Stimulated activated CD8-positive, alpha-beta memory T cell treated with anti-CD3 and anti-CD28 coated beads, Interleukin-12 subunit alpha, Interleukin-12 subunit beta, amount 100 ng/mL, for 4 hours (primary cell): ENCODE data around the gene ARHGEF10L.
"Not testable (repeated sequence)": the region's sequence is repeated elsewhere in the genome, so short reads cannot be mapped to it uniquely, and the experiment has no call there.

Experiments used
- DNase-seq: peaks from one replicate; pipeline ENCODE4 v3.0.0-alpha.2; 2020; ENCODE audit warnings: low read depth

The ARHGEF10L gene

GRCh38 chr1:17612831-17613230, 73.3 kb downstream of the ARHGEF10L start:
- DNase-seq, result no peak

DNA sequence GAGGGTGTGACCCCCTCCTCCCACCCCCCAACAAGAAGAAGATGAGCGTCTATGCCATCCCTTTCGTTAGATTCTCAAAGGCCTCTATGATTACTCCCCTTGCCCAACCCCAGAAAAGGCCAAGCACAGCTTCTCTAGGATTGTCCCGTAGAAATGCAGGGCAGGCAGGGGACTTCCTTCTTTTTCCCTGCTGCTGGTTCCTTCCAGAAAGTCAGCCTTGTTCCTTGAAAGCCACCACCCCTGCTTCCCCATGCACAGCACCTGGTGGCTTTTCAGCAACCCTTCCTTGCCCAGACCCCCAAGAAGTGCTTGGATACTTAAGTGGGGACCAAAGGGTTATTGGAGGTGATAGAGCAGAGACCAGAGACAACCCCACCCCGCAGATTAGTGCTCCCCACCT, 75.1 kb downstream of the ARHGEF10L start:
- DNase-seq, result no peak

DNA sequence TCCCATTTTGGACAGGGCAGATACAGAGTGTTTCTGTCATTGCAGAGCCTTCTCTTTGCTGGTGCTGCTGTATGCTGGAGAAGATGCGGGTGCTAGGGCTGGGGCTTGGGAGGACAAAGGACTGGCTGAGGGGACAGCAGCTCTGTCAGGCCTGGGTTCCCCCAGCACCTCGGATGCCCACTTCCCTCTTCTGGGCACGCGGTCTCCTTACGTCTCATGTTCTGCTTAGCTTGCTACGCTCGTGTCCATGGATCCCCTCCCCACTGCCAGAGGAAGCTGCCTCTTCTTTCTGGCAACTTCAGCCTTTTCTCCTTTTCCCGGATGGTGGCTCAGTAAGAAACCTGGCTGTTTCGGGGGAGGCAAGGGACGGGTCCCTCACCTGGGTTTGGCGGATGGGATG, 75.7 kb downstream of the ARHGEF10L start:
- no peak for DNase-seq

GRCh38 chr1:17615959-17616358, 76.5 kb downstream of the ARHGEF10L start:
- no peak for DNase-seq

GRCh38 chr1:17616731-17617279, 77.3 kb downstream of the ARHGEF10L start:
- no peak for DNase-seq

- no peak for DNase-seq
Observed at GRCh38 chr1:17617787-17618557, 78.5 kb downstream of the ARHGEF10L start.

DNA sequence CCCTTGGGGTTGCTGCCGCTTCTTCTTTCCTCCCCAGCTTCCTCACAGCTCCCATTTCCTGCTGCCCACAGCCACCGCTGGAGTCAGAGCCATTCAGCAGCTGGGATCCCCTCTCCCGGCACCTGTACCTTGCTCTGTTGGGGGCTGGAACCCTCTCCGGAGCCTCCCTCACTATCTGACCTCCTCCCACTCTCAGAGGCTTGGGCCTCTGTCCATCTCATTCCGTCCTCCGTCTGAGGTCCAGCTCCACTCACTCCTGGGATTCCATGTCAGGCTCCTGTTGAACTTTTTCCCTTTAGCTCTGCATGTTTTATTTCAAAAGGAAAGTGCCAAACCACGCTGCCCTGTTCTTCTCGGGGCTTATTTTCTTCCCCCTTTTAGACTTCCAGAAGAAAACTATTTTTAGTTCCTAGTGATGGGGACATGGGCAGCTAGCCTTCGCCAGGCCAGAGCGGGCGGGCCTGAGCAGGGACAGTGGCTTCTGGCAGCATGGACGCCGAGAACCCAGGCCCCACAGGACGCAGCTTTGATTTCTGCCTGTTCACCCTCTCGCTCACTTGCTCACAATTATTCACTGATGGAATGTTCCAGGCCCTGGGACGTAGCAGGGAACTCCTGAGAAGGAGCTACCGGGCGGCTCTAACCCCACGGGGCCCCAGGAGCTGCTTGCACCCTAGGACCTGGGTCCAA, 79.2 kb downstream of the ARHGEF10L start:
- DNase-seq, result no peak

GRCh38 chr1:17620448-17620847, 81.0 kb downstream of the ARHGEF10L start:
- no peak for DNase-seq

DNA sequence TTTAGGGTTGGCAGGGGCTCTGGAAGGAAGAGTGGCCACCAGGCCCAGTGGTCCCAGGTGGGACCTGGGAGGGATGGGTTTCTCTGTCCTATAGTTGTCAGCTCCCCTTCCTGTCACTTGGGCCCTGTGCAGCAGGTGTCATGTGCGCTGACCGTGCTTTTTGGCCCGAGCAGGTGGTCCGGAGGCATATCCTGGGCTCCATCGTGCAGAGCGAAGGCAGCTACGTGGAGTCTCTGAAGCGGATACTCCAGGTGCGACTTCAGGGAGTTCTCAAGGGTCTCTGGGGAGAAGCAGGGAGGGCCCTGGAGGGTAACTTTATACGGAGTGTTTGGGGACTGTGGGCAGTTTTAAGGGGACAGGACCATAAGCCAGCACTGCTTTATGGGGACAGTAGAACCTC, 82.2 kb downstream of the ARHGEF10L start:
- DNase-seq, result no peak

DNA sequence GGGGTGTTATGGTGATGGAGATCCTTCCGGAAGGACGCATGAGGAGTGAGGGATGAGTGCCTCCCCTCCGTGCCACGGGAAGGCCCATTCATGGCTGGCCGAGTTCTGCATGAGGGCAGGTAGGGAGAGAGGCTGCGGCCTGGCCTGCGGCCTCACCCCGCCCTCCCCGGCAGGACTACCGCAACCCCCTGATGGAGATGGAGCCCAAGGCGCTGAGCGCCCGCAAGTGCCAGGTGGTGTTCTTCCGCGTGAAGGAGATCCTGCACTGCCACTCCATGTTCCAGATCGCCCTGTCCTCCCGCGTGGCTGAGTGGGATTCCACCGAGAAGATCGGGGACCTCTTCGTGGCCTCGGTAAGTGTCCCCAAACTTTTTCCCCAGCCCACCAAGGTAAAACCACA, 83.3 kb downstream of the ARHGEF10L start:
- no peak for DNase-seq

- DNase-seq, result no peak
Observed at GRCh38 chr1:17624611-17625233, 85.2 kb downstream of the ARHGEF10L start.

DNA sequence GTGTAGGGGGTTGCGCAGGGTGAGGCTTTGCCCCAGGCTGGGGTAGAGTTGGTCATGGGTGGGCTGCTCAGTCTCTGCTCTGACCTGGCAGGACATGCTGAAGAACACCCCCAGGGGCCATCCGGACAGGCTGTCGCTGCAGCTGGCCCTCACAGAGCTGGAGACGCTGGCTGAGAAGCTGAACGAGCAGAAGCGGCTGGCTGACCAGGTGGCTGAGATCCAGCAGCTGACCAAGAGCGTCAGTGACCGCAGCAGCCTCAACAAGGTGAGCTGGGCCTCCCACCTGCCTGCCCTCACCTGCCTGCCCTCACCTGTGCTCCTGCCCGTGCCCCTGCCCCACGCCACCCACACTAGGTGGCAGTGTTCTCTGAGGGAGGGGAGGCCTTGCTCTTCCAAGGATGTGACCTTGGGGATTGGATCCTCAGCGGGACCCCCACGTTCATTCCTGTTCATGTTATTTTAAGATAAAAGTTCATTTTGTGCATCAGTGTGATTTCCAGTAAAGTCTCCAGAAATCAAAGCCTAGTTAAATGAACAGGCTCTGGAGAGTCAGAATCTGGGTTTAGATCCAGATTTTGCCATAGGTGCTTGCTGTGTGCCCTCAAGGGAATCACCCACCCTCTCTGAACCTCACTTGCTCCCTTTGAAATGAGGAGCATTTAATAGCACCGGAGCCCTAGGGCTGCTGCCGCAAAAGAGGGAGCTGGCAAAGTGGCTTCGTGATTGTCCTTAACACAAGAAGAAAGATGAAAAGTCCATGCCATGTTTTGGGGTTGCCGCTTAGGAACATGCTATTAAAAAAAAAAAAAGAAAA, 87.9 kb downstream of the ARHGEF10L start:
- no peak for DNase-seq

GRCh38 chr1:17629046-17629445, 89.5 kb downstream of the ARHGEF10L start:
- not testable (repeated sequence) for DNase-seq

DNA sequence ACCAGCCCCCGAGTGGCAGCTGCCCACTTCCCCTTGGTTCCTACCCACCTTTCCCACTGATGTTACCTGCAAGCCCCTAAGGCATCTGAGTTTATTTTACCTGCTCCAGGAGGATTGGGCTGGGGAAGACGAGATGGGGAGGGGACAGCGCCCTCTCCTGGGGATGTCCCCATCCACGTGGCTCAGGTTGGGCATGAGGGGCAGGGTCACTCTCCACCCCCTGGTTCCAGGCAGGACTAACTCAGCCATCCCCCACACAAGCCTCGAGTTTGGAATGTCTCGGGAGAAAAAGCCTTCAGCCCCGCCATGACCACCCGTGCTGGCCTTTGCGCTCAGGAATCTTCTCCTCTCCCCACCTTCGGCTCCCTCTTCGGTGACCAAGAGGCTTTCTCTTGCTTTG, 90.0 kb downstream of the ARHGEF10L start:
- no peak for DNase-seq

DNA sequence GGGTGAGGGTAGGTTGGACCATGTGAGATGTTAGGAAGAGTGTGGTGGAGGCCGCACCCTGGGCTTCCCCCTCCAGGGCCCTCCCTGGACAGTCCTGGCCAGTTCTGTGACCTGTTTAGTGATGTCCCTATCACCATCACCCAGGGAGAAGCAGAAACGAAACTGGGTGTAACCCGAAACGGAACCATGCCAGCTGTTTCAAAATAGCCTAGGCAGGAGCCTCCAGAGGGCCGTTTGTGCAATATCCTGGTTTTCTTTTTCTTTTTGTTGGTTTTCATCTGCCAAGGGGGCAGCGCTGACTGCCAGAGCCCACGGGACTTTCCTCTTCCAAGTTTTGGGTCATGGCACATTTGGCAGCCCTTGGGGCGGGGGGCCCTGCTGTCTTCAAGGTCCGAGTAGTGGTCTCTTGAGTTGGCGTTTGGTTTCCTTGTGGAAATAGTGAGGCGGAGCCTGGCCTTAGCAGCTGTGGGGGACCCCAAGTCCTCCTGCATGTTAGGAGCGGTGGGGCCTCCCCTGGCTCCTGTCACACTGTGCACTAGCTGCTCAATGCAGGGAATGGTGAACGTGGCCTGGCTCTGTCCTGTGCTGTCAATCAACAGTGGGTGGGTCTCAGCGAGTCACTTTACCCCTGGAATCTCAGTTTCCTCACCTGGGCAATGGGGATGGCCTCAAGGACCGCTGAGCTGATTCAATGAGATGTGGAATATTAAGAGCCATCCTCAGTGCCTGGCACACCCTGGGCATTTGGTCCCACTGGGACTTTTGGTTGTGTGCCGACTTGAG, 90.7 kb downstream of the ARHGEF10L start:
- DNase-seq, result no peak

DNA sequence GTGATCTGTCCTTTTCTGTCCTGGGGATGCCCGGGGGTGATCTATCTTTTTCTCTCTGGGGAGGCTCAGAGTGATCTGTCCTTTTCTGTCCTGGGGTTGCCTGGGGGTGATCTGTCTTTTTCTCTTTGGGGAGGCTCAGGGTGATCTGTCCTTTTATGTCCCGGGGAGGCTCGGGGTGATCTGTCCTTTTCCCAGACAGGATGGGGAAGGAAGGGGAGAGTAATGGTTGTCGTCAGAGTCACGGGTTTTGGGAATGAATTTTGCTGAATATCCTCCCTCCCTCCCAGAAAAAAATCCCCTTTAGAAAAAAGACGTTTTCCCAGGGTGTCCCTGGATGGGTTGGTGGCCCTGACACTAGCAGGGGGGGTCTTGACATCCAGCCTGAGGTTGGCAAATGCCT, 91.5 kb downstream of the ARHGEF10L start:
- no peak for DNase-seq

DNA sequence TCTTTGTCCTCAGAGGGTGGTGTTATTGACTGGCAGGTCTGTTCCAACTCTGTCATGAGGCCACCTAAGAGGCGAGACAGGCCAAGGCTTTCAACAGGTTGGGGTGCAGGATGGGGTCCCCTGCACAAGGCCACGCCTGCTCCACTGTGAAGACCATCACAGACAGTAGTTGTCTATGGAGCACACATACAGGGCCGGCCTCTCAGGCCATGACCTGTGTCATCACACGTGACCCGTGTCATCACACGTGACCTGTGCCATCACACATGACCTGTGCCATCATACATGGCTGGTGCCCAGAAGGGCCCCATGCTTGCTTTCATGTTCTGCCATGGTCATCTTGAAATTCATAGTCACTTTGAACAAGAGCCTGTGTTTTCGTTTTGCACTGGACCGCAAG, 91.9 kb downstream of the ARHGEF10L start:
- no peak for DNase-seq

GRCh38 chr1:17632106-17632505, 92.6 kb downstream of the ARHGEF10L start:
- DNase-seq, result no peak

DNA sequence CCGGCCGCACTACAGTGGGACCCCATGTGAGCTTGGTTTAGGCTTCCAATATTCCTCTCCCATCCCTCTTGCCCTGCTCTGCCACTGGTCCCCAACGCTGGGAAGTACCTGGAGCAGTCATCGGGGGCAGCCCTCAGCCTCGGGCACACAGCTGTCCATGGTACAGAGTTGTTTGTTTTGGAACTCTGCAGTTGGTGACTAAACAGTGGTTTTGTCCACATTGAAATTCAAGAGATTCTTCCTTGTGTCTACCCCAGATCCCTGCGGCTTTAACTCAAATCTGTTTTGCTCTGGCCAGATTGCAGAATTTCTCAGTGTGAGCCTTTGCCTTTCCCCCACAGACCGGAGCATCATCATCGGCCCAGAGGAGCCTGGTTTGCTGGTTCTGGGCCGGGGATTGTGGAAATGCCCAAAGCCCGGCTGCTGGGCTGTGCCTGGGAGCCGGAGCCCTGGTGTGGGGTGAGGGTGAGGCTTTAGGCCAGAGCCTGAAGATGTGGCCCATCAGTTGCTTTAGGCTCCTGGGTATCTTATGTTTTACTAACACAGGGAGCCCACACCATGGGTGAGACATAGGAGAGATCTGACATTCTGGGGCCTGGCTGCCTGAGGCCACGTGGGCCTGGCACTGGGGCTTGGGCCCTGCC, 93.2 kb downstream of the ARHGEF10L start:
- DNase-seq, result no peak

GRCh38 chr1:17633654-17634053, 94.2 kb downstream of the ARHGEF10L start:
- DNase-seq, result no peak

GRCh38 chr1:17635276-17635675, 95.8 kb downstream of the ARHGEF10L start:
- DNase-seq, result no peak
